ENCODE results near the gene JMJD1C.
"Not testable (repeated sequence)": the region's sequence is repeated elsewhere in the genome, so short reads cannot be mapped to it uniquely, and the experiment has no call there.

JMJD1C gene

GRCh38 chr10:63262430-63263073 lies 203.2 kb downstream of the JMJD1C start:
- no peak for DNase-seq

- no peak for DNase-seq
These were observed 204.3 kb downstream of the JMJD1C start for GRCh38 chr10:63261496-63261895.

GRCh38 chr10:63260860-63261251 lies 204.9 kb downstream of the JMJD1C start:
- DNase-seq: no peak

GRCh38 chr10:63260103-63260859 lies 205.5 kb downstream of the JMJD1C start:
- no peak for DNase-seq

- no peak for DNase-seq
These were observed 206.7 kb downstream of the JMJD1C start for GRCh38 chr10:63258920-63259678.

DNA sequence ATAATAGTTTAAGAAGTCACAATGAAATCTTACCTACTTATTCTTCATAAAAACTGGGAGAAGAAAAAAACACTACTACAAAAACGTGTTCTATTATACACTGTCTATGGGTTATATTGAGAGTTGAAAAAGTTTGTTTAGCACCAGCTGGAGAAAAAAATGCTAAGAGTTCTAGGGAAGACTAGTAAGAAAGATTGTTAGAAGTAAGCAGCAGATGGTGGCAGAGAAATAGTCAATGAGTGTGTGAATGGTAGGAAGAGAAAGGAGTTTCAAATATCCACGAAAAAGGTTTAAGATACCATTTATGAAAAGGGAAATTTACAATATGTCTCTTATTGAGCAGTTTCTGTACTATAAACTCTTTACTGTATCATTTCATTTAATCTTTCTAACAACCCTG lies 208.0 kb downstream of the JMJD1C start:
- DNase-seq: no peak

DNA sequence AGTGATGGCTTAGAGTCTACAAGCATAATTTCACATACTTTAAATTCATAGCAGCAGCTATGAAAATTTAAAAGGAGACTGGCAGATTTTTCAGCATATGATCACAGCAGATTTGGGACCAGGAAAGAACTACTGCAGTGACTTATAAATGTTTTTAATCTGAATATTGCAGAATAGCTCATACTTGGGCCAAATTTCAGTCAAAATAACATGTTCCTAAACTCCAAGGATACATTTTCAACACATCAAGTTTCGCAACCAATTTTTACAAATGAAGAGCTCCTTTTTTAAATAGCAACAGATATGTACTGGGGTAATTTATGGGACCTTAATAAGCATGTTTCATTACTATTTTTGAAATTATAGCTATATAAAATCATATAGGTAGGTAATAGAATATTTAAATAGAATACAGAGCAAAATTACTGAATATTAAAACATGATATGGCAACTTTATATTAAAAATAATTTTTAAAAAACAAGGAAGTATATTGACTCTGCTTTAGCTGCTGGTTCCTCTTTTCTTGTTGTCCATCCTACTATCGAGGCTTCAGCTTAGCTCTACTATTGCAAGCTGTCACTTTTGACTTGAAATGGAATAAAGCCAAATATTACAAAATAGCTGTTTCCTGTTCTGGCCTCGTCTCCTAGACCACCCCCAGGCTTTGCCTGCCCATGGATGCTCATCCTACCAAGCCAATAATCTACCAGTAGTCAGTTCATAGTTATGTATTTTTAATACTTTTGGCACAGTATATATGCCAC lies 209.6 kb downstream of the JMJD1C start:
- no peak for DNase-seq

DNA sequence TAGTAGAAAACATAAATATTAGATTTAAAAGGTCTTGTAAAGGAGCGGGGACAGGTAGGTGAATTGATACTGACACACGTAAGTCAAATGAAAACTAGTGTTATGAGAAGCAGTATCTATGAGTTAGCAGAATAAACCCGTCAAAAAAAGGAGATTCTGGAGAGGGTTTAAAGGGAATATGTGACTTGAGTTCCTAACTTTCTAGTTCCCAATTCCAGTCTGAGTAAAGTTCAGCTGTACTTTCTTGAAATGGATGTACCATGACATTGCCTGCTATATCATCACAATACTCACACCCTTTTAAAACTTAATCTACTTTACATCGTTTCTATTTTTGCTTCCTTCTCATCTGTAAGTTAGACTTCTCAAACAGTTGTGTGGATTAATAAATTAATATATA lies 210.5 kb downstream of the JMJD1C start:
- DNase-seq: no peak

- no peak for DNase-seq
These were observed 212.7 kb downstream of the JMJD1C start for GRCh38 chr10:63253040-63253439.

DNA sequence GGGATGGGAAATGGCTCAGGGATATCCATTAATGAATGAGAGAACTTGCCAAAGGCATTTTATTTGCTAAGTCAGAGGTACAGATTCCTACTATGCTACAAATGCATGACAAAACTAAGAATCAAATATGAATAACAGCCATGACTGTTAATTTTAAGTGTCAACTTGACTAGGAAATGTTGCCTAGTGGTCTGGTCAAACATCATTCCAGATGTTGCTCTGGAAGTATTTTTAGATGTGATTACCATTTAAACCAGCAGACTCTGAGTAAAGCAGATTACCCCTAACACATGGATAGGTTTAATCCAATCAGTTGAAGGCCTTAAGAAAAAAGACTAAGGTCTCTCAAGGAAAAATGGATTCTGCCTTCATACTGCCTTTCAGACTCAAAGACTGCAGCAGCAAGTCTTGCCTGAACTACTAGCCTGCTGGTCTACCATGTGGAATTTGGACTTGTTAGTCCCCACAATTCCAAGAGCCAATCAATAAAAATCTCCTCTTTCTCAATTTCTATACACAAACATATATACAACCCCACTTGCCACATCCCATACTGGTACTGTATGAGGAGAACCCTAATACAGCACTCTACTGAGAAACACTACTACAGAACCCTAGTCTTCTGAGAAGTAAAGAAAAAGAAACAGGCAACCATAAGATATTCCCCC lies 213.5 kb downstream of the JMJD1C start:
- no peak for DNase-seq

GRCh38 chr10:63250032-63250431 lies 215.7 kb downstream of the JMJD1C start:
- DNase-seq: no peak

- DNase-seq: no peak
These were observed 218.0 kb downstream of the JMJD1C start for GRCh38 chr10:63247771-63248170.

GRCh38 chr10:63246356-63246755 lies 219.4 kb downstream of the JMJD1C start:
- no peak for DNase-seq

GRCh38 chr10:63241841-63242281 lies 223.9 kb downstream of the JMJD1C start:
- DNase-seq: no peak

DNA sequence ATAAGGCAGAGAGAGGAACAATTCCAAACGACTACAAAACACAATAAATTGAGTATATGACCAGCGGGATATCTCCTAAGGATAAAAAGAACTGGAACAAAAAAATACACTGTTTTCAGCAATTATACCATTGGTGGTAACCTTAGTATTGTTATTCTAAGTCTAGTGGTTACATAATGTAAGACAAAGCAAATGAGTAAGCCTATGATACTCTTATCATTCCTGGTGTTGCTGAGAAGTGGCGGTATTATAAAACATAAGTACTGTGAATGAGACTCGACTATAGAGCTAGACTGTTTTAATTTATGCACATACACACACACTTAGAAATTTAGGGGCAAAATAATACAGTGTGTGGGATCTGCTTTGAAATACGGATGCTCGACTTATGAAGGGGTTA lies 225.0 kb downstream of the JMJD1C start:
- DNase-seq: no peak

- DNase-seq: no peak
These were observed 227.3 kb downstream of the JMJD1C start for GRCh38 chr10:63238501-63238900.

GRCh38 chr10:63237396-63237795 lies 228.4 kb downstream of the JMJD1C start:
- no peak for DNase-seq

DNA sequence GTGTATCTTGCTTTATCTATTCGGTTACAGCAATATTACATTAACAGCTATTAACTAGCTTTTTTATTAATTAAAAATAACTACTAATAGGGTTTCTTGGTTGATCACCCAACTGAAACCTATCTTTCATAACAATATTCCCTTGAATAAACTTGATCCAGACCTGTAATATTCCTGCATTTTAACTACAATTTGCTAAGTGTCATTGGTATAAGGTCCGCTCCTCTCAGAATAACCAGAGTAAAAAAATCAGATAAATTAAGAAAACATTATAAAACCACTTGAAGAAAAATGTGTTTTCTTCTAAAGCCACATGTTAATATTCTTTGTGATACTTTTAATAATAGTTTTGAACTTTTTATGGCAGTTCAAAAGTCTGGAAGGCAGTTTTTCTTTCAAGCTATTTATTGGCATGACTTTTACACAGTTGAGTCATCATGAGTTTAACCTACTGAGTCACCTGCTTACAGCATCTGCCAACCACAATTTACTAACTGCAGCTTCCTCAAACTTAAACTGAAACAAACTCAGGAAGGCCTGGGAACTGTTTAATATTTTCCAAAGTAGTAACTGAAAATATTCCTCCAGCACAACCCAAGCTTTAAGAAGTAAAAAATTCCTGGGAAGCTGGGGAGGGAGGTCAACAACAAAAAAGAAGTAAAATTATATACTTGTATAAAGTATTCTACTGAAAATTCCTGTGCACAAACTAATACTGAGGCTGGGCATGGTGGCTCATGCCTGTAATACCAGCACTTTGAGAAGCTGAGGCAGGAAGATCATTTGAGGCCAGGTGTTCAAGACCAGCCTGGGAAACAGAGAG lies 229.5 kb downstream of the JMJD1C start:
- no peak for DNase-seq

DNA sequence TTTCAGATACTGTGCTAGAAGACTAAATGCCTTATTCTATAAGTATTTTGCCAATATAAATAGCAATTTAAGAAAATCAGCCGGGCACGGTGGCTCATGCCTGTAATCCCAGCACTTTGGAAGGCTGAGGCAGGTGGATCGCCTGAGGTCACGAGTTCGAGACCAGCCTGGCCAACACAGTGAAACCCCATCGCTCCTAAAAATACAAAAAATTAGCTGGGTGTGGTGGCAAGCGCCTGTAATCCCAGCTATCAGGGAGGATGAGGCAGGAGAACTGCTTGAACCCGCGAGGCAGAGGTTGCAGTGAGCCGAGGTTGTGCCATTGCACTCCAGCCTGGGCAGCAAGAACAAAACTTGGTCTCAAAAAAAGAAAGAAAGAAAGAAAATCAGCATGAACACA lies 230.6 kb downstream of the JMJD1C start:
- DNase-seq: not testable (repeated sequence)

- no peak for DNase-seq
These were observed 236.6 kb downstream of the JMJD1C start for GRCh38 chr10:63229161-63229560.
